Left ventricle myocardium inferior (tissue), 1 donor: Measurements from ENCODE around the gene NADSYN1. TPM values are rescaled to one million over a fixed set of nuclear protein-coding genes. Genes with fewer than 3 reads are reported as not detected.

Experiments used
- DNase-seq: peaks from one replicate; pipeline ENCODE4 v3.0.0-alpha.2; 2020
- H3K27ac ChIP-seq: fragments of 200-600 bp; replicated peaks from 2 replicates; pipeline ENCODE4 v1.8.0; 2021
- H3K27me3 ChIP-seq: fragments of 200-600 bp; 2 replicates; pipeline ENCODE4 v1.8.0; 2021; ENCODE audit warnings: low read depth
- H3K36me3 ChIP-seq: fragments of 200-600 bp; 2 replicates; pipeline ENCODE4 v1.8.0; 2021
- H3K4me1 ChIP-seq: fragments of 200-600 bp; 2 replicates; pipeline ENCODE4 v1.8.0; 2021
- H3K4me3 ChIP-seq: fragments of 200-600 bp; 2 replicates; pipeline ENCODE4 v1.8.0; 2021; ENCODE audit warnings: mild to moderate bottlenecking, moderate library complexity
- H3K9me3 ChIP-seq: fragments of 200-600 bp; replicated peaks from 2 replicates; pipeline ENCODE4 v1.8.0; 2021
- CTCF ChIP-seq: fragments of 200-600 bp; IDR thresholded peaks from 2 replicates; pipeline ENCODE4 v1.8.0; 2021; ENCODE audit warnings: antibody characterized with exemption, mild to moderate bottlenecking, borderline replicate concordance
- intact Hi-C: fragments of 100-400 bp; cut with micrococcal nuclease; formaldehyde crosslinking; loops from one replicate; pipeline ENCODE4 v1.11.0; 2022
- total RNA-seq: library from RNA; stranded (reverse); fragmentation: NEBNext Ultra II Directional; extraction: Animal tissue kit (Norgen Biotek cat#: 25700); gene quantifications from one replicate; pipeline ENCODE4 v1.2.1, GENCODE V29; 2021
- donor health status: DM: no; HTN: yes; CAD: no; lungs with severe emphysema.

NADSYN1 gene
- total RNA-seq, 1 donor from 2014 or later, result 17.5 TPM

- DNase-seq, result no peak
- Histone ChIP-seq H3K27ac (no peak overlapping the region), H3K9me3 (no peaks in the 10 kb centered on the region), H3K36me3 (peaks cover 66% of the 10 kb centered on the region), H3K4me1 (peaks cover 9% of the 10 kb centered on the region), H3K4me3 (no peak overlapping the region), H3K27me3 (no peaks in the 10 kb centered on the region)
- intact Hi-C loops, result no loop called here
- no peak for TF ChIP-seq CTCF
Observed at GRCh38 chr11:71485466-71485865, 32.5 kb downstream of the NADSYN1 start.

GRCh38 chr11:71486320-71486719, 33.3 kb downstream of the NADSYN1 start:
- DNase-seq, result no peak
- H3K27me3 ChIP-seq, result no peaks in the 10 kb centered on the region
- H3K36me3 ChIP-seq, result peaks cover 66% of the 10 kb centered on the region
- TF ChIP-seq CTCF, result no peak
- intact Hi-C loops, result no loop called here
- H3K4me3 ChIP-seq, result no peak overlapping the region
- H3K9me3 ChIP-seq, result no peaks in the 10 kb centered on the region
- H3K4me1 ChIP-seq, result peaks cover 9% of the 10 kb centered on the region
- H3K27ac ChIP-seq, result no peak overlapping the region

- Histone ChIP-seq H3K27ac (peak overlapping the region; percentile 30), H3K9me3 (no peaks in the 10 kb centered on the region), H3K4me3 (no peak overlapping the region), H3K4me1 (peaks cover 9% of the 10 kb centered on the region), H3K36me3 (peaks cover 66% of the 10 kb centered on the region), H3K27me3 (no peaks in the 10 kb centered on the region)
- TF ChIP-seq CTCF, result no peak
- intact Hi-C loops, result no loop called here
- no peak for DNase-seq
Observed at GRCh38 chr11:71488681-71489270, 35.8 kb downstream of the NADSYN1 start.

GRCh38 chr11:71489311-71490043, 36.5 kb downstream of the NADSYN1 start:
- no peak for TF ChIP-seq CTCF
- Histone ChIP-seq H3K27me3 (no peaks in the 10 kb centered on the region), H3K4me1 (peaks cover 9% of the 10 kb centered on the region), H3K9me3 (no peaks in the 10 kb centered on the region), H3K27ac (no peak overlapping the region), H3K36me3 (peaks cover 66% of the 10 kb centered on the region), H3K4me3 (no peak overlapping the region)
- DNase-seq, result no peak
- intact Hi-C loops, result no loop called here

GRCh38 chr11:71490044-71490730, 37.2 kb downstream of the NADSYN1 start:
- no peak for DNase-seq
- Histone ChIP-seq H3K4me3 (no peak overlapping the region), H3K36me3 (peaks cover 65% of the 10 kb centered on the region), H3K27me3 (no peaks in the 10 kb centered on the region), H3K4me1 (peaks cover 9% of the 10 kb centered on the region), H3K9me3 (no peaks in the 10 kb centered on the region), H3K27ac (no peak overlapping the region)
- no peak for TF ChIP-seq CTCF
- intact Hi-C loops, result no loop called here
